Epithelial cell of esophagus (primary cell): ENCODE results near the gene RIC3.

Source experiments
- DNase-seq: peaks from one replicate; pipeline ENCODE4 v3.0.0; 2010; ENCODE audit warnings: low read depth
- H3K4me3 ChIP-seq: 2 replicates; pipeline ENCODE4 v1.5.1; 2011; ENCODE audit warnings: mild to moderate bottlenecking, low read length, control low read depth
- TF ChIP-seq, protein P1 (sequence below): IDR thresholded peaks from 2 replicates; pipeline ENCODE4 v1.5.1; 2011; ENCODE audit warnings: low read depth, mild to moderate bottlenecking, low read length, control low read depth, inconsistent platforms; ENCODE audit not compliant: insufficient read depth; ENCODE audit errors: missing control alignments

Gene RIC3

GRCh38 chr11:8087185-8087584, 81.6 kb downstream of the RIC3 start:
- DNase-seq = peak; percentile 8
- TF ChIP-seq, protein P1, sequence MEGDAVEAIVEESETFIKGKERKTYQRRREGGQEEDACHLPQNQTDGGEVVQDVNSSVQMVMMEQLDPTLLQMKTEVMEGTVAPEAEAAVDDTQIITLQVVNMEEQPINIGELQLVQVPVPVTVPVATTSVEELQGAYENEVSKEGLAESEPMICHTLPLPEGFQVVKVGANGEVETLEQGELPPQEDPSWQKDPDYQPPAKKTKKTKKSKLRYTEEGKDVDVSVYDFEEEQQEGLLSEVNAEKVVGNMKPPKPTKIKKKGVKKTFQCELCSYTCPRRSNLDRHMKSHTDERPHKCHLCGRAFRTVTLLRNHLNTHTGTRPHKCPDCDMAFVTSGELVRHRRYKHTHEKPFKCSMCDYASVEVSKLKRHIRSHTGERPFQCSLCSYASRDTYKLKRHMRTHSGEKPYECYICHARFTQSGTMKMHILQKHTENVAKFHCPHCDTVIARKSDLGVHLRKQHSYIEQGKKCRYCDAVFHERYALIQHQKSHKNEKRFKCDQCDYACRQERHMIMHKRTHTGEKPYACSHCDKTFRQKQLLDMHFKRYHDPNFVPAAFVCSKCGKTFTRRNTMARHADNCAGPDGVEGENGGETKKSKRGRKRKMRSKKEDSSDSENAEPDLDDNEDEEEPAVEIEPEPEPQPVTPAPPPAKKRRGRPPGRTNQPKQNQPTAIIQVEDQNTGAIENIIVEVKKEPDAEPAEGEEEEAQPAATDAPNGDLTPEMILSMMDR = peak; percentile 18
- no peak overlapping the region for H3K4me3 ChIP-seq

DNA sequence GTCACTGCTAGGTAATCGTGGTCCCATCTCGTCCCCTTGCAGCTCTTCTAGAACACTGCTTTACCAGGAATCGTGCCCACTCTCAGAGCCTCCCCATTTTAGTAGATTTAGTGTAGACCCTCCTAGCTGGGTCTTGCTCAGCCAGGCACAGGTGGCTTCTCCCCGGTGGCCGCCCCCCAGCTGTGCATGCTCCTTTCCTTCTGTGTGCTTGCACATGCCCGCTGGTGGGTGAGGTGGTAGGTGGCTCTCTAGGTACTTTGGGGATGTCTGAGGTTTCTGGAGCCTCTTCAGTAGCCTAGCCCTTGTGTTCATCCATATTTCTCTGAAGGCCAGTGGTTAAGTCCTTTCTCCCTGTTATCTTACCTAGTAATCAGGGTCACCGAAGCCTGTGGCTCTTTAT, 82.3 kb downstream of the RIC3 start:
- H3K4me3 ChIP-seq = no peak overlapping the region
- no peak for DNase-seq
- TF ChIP-seq, protein P1 = no peak

- DNase-seq = no peak
- no peak overlapping the region for H3K4me3 ChIP-seq
These were observed 82.8 kb downstream of the RIC3 start for GRCh38 chr11:8086001-8086479.

GRCh38 chr11:8085011-8085645, 83.7 kb downstream of the RIC3 start:
- H3K4me3 ChIP-seq = no peak overlapping the region
- TF ChIP-seq, protein P1 = no peak
- DNase-seq = no peak

More at GRCh38 chr11:8086001-8086479, 82.8 kb downstream of the RIC3 start:
- TF ChIP-seq, protein P1 = no peak

GRCh38 chr11:8084352-8084751, 84.5 kb downstream of the RIC3 start:
- no peak for DNase-seq
- TF ChIP-seq, protein P1 = no peak
- no peak overlapping the region for H3K4me3 ChIP-seq

- no peak overlapping the region for H3K4me3 ChIP-seq
- no peak for DNase-seq
- TF ChIP-seq, protein P1 = no peak
These were observed 84.9 kb downstream of the RIC3 start for GRCh38 chr11:8083871-8084281.

DNA sequence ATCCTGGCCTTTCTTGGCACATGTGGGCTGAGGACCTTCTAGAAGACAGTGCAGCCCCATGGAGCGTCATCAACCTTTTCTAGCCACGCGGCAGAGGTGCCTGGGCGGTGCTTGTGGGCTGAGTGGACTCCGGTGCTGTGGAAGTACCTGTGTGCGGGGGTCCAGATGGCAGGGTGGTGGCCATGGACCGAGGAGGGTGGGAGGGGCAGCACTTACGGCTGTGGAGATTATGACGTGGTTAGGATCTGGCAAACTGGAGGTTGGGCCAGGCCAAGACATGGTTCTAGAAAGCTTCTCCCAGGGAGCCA, 85.8 kb downstream of the RIC3 start:
- no peak for DNase-seq
- TF ChIP-seq, protein P1 = no peak
- no peak overlapping the region for H3K4me3 ChIP-seq
